ENCODE measurements around the gene CSRNP2.

CSRNP2 gene

DNA sequence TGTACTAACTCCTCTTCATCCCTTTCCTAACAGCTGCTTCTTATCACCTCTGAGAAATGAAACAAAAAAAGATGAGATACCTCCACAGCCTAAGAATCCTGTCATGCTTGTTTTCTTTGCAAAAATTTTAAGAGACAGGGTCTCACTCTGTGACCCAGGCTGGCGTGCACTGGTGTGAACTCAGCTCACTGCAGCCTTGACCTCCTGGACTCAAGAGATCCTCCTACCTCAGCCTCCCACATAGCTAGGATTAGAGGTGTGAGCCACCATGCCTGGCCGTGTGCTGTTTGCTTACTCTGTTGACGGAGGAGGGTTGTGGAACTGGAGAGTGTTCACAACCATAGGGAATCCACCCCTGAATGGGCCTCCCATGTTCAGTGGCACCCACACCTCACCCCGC is 16.2 kb downstream of the CSRNP2 start:
- TF ChIP-seq EZH2phosphoT487 (IDR thresholded peaks at IDR 0.05; ENCODE audit: low read depth) (no peak), CTCF (IDR thresholded peaks at IDR 0.05; ENCODE audit: low read depth, low read length) (no peak)
- H3K36me3 ChIP-seq (replicated peaks; ENCODE audit: low read depth, low read length): peaks cover 16% of the 10 kb centered on the region

DNA sequence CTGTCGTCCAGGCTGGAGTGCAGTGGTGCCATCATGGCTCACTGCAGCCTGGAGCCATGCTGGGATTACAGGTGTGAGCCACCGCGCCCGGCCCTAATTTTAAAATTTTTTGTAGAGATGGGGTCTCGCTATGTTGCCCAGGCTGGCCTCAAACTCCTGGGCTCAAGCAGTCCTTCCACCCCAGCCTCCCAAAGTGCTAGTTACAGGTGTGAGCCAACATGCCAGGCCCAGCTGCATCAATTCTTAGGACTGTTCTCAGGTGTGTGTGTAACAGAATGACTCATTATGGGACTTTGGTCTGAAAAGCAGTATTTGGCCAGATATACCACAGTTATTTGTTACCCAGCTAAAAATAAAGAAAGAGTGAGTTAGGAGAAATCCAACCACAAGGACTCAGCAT is 17.9 kb downstream of the CSRNP2 start:
- Histone ChIP-seq H3K27me3 (ENCODE audit: low read depth, low read length) (no peaks in the 10 kb centered on the region), H3K27ac (ENCODE audit: low read length) (no peak overlapping the region), H3K79me2 (ENCODE audit: low read length) (no peaks in the 10 kb centered on the region), H3K36me3 (replicated peaks; ENCODE audit: low read depth, low read length) (peaks cover 24% of the 10 kb centered on the region), H3K4me3 (ENCODE audit: low read length) (no peak overlapping the region), H2AFZ (ENCODE audit: low read depth, low read length) (no peak overlapping the region), H3K4me1 (ENCODE audit: low read length) (no peaks in the 10 kb centered on the region), H4K20me1 (ENCODE audit: insufficient read depth, low read length) (no peaks in the 10 kb centered on the region), H3K9ac (ENCODE audit: low read length) (no peak overlapping the region), H3K4me2 (ENCODE audit: low read length) (no peak overlapping the region), H3K9me3 (ENCODE audit: insufficient read depth, low read length) (no peaks in the 10 kb centered on the region)
- TF ChIP-seq EZH2phosphoT487 (IDR thresholded peaks at IDR 0.05; ENCODE audit: low read depth): no peak
- TF ChIP-seq CTCF (IDR thresholded peaks at IDR 0.05; ENCODE audit: low read depth, low read length): no peak

More for the DNA sequence above, 16.2 kb downstream of the CSRNP2 start:
- Histone ChIP-seq H2AFZ (ENCODE audit: low read depth, low read length) (no peak overlapping the region), H3K9me3 (ENCODE audit: insufficient read depth, low read length) (no peaks in the 10 kb centered on the region), H3K4me1 (ENCODE audit: low read length) (no peaks in the 10 kb centered on the region), H3K4me3 (ENCODE audit: low read length) (no peak overlapping the region), H3K27me3 (ENCODE audit: low read depth, low read length) (no peaks in the 10 kb centered on the region), H3K27ac (ENCODE audit: low read length) (no peak overlapping the region), H4K20me1 (ENCODE audit: insufficient read depth, low read length) (no peaks in the 10 kb centered on the region), H3K79me2 (ENCODE audit: low read length) (no peaks in the 10 kb centered on the region), H3K9ac (ENCODE audit: low read length) (no peak overlapping the region), H3K4me2 (ENCODE audit: low read length) (no peak overlapping the region)

- H3K27me3 ChIP-seq (ENCODE audit: low read depth, low read length): no peaks in the 10 kb centered on the region
- H3K36me3 ChIP-seq (replicated peaks; ENCODE audit: low read depth, low read length): peaks cover 44% of the 10 kb centered on the region
- no peak for TF ChIP-seq CTCF (IDR thresholded peaks at IDR 0.05; ENCODE audit: low read depth, low read length)
- TF ChIP-seq EZH2phosphoT487 (IDR thresholded peaks at IDR 0.05; ENCODE audit: low read depth): no peak
- no peaks in the 10 kb centered on the region for H3K4me1 ChIP-seq (ENCODE audit: low read length)
- H3K9ac ChIP-seq (ENCODE audit: low read length): no peak overlapping the region
- no peaks in the 10 kb centered on the region for H3K9me3 ChIP-seq (ENCODE audit: insufficient read depth, low read length)
- H3K27ac ChIP-seq (ENCODE audit: low read length): no peak overlapping the region
- no peak overlapping the region for H3K4me2 ChIP-seq (ENCODE audit: low read length)
- no peak overlapping the region for H2AFZ ChIP-seq (ENCODE audit: low read depth, low read length)
- no peaks in the 10 kb centered on the region for H4K20me1 ChIP-seq (ENCODE audit: insufficient read depth, low read length)
- no peaks in the 10 kb centered on the region for H3K79me2 ChIP-seq (ENCODE audit: low read length)
- H3K4me3 ChIP-seq (ENCODE audit: low read length): no peak overlapping the region
Measured at GRCh38 chr12:51062631-51063397, 20.6 kb downstream of the CSRNP2 start.

- H3K4me3 ChIP-seq (ENCODE audit: low read length): no peak overlapping the region
- H3K9me3 ChIP-seq (ENCODE audit: insufficient read depth, low read length): no peaks in the 10 kb centered on the region
- H3K4me1 ChIP-seq (ENCODE audit: low read length): no peaks in the 10 kb centered on the region
- no peaks in the 10 kb centered on the region for H3K79me2 ChIP-seq (ENCODE audit: low read length)
- no peak overlapping the region for H3K4me2 ChIP-seq (ENCODE audit: low read length)
- H2AFZ ChIP-seq (ENCODE audit: low read depth, low read length): no peak overlapping the region
- H3K27me3 ChIP-seq (ENCODE audit: low read depth, low read length): no peaks in the 10 kb centered on the region
- H3K36me3 ChIP-seq (replicated peaks; ENCODE audit: low read depth, low read length): peaks cover 57% of the 10 kb centered on the region
- no peaks in the 10 kb centered on the region for H4K20me1 ChIP-seq (ENCODE audit: insufficient read depth, low read length)
- TF ChIP-seq CTCF (IDR thresholded peaks at IDR 0.05; ENCODE audit: low read depth, low read length) (no peak), EZH2phosphoT487 (IDR thresholded peaks at IDR 0.05; ENCODE audit: low read depth) (no peak)
- H3K27ac ChIP-seq (ENCODE audit: low read length): no peak overlapping the region
- H3K9ac ChIP-seq (ENCODE audit: low read length): no peak overlapping the region
Measured at GRCh38 chr12:51059086-51059485, 24.3 kb downstream of the CSRNP2 start.

Measured in OCI-LY3 (cell line).